ENCODE data around the gene GUCY1A2.
"Not testable (repeated sequence)": the region's sequence is repeated elsewhere in the genome, so short reads cannot be mapped to it uniquely, and the experiment has no call there.

The GUCY1A2 gene, protein sequence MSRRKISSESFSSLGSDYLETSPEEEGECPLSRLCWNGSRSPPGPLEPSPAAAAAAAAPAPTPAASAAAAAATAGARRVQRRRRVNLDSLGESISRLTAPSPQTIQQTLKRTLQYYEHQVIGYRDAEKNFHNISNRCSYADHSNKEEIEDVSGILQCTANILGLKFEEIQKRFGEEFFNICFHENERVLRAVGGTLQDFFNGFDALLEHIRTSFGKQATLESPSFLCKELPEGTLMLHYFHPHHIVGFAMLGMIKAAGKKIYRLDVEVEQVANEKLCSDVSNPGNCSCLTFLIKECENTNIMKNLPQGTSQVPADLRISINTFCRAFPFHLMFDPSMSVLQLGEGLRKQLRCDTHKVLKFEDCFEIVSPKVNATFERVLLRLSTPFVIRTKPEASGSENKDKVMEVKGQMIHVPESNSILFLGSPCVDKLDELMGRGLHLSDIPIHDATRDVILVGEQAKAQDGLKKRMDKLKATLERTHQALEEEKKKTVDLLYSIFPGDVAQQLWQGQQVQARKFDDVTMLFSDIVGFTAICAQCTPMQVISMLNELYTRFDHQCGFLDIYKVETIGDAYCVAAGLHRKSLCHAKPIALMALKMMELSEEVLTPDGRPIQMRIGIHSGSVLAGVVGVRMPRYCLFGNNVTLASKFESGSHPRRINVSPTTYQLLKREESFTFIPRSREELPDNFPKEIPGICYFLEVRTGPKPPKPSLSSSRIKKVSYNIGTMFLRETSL

DNA sequence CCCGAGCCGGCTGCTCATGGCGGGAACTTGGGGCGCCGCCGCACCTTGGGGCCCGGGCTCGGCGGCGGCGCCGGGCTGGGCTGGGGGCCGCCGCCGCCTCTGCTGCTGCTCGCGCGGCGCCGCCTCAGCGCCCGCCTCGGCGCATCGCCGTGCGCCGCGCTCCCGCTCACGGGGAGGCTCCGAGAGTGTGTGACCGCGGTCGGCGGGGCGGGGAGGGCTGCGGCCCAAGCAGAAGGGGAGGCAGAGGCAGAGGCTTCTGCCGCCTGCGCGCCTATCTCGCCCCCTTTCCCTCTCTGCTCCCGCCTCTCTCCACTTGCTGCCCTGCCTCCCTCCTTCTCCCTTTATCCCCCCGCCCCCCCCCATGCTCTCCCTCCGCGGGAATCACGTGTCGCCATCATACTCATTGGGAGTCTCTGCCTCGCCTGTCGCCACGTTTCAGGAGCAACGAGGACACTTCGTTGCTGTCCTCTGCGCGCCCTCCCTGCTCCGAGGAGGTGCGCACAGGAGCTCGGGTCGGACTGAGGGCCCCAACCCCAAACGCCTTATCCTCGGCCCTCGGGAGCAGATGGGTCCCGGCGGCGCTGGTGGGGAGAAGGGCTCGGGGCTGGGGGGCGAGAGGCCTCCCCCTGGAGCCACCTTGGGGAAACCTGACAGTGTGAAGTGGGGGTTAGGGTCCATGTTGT, at the start of gene GUCY1A2:
GUCY1A2 (minus strand) TSS at position 258 of the 683 bp plus-strand sequence. CDS start 421 bp downstream, outside the sequence.
- DNase-seq = no peak

GRCh38 chr11:107054391-107054790, 36.1 kb upstream of the GUCY1A2 start:
- no peak for DNase-seq

DNA sequence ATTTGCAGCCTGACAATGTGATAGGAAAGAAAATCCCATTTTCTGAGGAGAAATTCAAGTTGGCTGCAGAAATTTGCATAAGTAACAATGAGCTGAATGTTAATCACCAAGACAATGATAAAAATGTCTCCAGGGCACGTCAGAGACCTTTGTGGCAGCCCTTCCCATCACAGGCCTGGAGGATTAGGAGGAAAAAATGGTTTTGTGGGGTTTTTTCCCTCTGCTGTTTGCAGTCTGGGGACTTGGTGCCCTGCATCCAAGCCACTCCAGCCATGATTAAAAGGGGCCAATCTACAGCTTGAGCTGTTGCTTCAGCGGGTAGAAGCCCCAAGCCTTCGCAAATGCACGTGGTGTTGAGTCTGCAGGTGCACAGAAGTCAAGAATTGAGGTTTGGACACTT, 33.1 kb upstream of the GUCY1A2 start:
- not testable (repeated sequence) for DNase-seq

- DNase-seq = not testable (repeated sequence)
These were observed 32.6 kb upstream of the GUCY1A2 start for GRCh38 chr11:107050899-107051298.

DNA sequence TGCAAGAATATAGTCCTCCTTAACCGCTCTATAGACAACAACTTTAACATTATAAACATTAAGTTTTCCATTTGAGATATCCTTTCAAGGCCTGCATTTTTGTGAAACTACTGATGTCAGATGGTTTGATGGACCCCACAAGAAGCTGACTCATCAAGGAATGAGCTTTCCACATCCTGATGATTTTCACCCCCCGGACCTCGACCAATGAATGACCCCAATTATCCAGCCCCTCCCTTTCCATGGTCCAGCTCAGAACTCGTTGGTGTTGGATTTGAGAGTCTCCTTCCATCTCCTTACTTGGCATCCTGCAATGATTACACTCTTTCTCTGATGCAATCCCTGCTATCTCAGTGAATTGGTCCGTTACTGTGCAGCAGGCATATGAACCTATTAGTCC, 31.8 kb upstream of the GUCY1A2 start:
- DNase-seq = no peak

GRCh38 chr11:107044503-107044902, 26.2 kb upstream of the GUCY1A2 start:
- DNase-seq = no peak

GRCh38 chr11:107043242-107044006, 25.1 kb upstream of the GUCY1A2 start:
- no peak for DNase-seq

- DNase-seq = no peak
These were observed 24.5 kb upstream of the GUCY1A2 start for GRCh38 chr11:107042748-107043147.

DNA sequence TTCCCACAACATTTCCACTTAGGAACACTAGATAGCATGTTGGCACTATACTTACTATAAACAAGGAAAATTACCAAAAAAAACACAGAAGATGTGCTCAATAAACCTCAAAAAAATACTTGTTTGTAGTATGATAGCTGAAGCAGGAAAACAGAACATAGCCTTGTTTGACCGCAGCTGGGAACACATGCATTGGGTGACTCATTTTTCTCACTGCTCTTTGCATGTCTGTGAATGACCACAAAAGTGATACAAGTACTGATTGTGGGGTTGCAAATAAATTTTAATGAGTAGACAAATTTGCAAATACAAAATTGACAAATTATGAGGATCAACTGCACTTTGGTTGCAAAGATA, 22.8 kb upstream of the GUCY1A2 start:
- no peak for DNase-seq

DNA sequence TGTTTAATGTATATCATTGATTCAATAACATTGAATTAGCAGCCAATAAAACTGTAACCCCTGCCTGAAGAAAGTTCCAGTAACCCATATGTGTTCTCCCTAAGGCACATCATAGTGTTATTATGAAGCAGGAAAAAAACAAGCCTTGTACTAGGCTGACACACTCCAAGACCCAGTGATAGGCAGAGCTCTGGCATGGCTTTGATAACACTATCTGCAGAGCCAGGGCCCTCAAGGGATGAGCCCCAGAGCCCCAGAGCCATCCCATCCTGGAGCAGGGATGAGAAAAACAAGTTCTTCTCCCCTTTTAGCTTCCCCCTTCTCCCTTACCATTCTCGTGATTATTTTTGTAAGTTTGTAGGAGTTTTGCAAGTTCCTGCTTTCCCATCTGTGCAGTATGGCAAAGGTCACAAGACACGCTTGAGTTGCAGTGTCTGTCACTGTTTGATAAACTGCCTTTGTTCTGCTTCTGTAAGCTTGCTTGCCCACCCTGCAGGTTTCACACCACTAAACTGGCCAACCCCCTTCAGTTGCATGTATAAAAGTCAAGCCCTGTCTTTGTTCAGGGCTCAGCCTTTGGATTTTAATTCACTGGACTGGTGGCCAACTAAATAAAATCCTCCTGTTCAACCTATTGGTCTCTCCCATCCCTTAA, 22.3 kb upstream of the GUCY1A2 start:
- no peak for DNase-seq

DNA sequence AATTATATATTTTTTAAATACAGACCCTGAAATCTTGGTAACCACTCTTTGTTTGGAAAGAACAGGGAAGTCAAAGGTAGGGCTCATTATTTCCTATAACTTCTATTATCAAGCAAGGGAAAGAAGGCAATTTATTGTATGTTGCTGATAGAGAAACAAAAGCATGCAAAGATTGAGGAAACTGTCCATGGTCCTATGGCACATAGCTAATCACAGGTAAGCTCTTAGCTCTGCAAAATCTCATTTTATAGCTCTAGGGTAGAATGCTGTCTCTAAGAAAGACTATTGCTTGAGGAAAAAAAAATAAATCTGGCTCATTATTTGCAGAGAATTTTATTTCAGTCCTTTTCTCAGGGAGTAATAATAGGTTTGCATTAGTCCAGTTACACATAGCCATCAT, 7.4 kb upstream of the GUCY1A2 start:
- DNase-seq = no peak

DNA sequence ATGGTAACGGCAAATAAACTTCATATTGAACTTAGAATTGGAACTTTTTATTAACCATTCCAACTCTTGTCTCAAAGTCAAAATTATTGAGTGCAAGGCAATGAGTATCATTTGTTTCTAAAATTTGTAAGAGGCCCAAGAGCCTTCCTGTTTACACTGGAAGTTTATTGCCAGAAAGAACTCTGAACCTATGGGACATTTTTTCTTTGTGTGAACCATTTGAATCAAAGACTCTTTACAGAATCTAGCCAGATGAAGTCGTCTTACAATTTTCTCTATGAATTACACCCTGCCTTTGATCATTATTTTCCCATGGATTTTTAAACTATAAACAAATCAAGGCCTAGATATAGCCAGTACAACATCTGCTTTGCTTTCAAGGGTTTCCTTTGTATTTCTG, 2.3 kb upstream of the GUCY1A2 start:
- no peak for DNase-seq

DNA sequence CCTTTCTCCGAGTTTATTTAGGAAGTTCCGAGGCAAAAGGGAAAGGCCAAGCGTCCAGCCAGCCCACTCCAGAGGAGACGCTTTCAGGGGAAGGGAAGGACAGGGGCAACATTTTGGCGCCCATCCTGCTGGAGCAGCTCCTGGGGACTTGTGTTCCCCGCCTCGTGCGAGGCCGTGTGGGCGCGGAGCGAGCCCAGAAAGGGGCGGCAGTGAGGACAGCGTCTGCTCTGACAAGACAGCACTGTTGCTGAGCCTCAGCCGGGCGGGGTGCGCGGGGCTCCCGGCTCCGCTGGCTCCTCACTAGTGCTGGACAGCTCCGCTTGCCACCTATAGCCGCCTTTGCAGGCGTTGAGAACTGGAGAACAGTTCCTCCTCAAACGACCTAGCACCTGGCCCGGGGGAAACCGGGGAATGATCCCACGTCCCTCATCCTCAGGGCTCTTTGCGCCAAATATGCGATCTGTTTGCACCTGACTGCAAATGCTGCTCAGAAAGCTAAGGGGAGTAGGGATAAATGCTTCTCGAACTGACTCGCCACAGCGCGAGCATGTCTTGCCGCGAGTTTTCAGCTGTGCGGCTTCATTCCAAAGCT, 722 bp upstream of the GUCY1A2 start:
- DNase-seq = no peak

- no peak for DNase-seq
These were observed 650 bp downstream of the GUCY1A2 start for GRCh38 chr11:107017433-107018218.

GRCh38 chr11:107017104-107017432, 1.2 kb downstream of the GUCY1A2 start:
- DNase-seq = no peak

GRCh38 chr11:107014871-107015270, 3.4 kb downstream of the GUCY1A2 start:
- DNase-seq = no peak

DNA sequence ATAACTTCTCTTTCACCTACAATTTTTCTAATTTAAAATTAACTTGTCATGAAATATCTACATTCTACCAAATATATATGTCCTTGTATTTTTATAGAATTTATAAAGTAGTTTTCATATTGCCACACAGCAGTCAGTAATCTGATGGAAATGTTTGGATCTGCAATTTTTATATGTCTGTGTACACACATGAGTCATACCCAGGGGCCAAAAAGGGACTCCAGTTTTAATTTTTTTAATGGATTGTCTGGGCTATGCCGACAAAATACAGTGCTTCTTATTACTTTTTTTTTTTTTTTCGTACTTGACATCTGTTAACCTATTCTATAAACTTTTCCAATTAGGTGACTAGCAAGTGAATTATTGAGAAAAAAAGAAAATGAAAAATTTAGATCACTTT, 6.3 kb downstream of the GUCY1A2 start:
- no peak for DNase-seq

DNA sequence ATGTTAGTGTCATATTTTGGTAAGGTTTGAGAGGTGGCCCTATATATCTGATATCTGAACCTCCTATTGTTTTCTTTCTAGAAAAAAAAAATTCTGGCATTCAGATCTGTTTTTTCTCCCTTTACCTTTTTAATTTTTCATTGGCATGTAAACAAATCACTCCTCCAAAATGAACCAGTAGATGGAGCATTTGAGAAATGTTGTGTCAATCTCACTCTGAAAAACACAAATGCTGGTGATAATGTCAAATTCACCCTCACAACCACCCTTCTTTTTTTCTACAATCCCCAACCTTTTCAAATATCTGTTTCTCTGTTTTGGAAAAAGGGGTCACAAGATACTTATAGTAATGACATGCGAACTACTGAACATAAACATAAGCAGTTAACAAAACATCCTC, 9.1 kb downstream of the GUCY1A2 start:
- DNase-seq = no peak

DNA sequence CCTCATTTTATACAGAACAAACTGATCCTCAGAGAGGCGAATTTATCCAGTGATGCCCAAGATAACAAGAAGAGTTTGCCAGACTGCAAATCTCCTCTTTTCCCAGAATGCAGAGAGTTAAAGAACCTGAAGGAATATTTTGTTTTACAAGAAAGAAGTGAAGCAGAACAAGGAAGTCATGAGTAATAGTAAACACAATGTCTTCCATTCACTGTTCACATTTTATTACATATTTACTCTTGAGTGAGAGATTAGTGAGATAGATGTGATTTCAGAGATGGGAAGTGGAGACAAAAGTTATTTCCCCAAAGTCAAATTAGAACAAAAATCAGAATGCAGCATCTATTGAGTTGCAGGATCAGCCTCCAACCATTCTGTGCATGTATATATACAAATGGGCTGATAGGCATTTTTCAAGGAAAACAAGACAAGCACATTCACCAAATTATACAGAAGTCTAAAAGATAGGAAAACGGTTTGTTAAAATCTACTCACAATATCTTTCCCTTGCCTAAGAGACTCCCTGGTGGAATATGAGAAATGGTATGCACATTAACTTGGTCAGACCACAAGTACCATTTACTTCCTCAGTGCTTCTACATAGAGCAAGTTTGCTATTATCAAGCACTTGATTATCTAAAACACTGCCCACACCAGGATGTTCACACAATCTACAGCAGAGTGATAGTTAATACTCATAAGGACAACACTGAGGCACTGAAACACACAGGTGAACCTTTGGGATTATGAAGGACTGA, 12.0 kb downstream of the GUCY1A2 start:
- DNase-seq = no peak

GRCh38 chr11:106999196-106999595, 19.1 kb downstream of the GUCY1A2 start:
- DNase-seq = no peak

DNA sequence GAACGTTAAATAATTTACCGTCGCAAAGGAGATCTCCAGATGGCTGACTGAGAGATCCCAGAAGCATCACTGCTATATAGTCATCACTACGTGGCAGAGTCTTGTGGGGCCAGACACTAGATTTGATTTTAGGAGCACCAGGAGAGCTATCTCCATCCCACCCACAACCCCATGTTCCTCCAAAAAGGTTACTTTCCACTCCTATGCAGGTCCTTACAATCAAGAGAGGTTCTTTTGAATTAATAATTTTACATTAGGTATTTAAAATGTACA, 19.4 kb downstream of the GUCY1A2 start:
- no peak for DNase-seq
